MCF 10A (cell line): Measurements from ENCODE around the gene PCDHA10. TPM values are rescaled to one million over a fixed set of nuclear protein-coding genes. Genes with fewer than 3 reads are reported as not detected.
"Not testable (repeated sequence)": the region's sequence is repeated elsewhere in the genome, so short reads cannot be mapped to it uniquely, and the experiment has no call there.

Experiments
- BruUV-seq: library from RNA; stranded (reverse); fragments of 400-500 nt; replicated peaks from 2 replicates; lab custom pipeline; 2021; lab: Mats Ljungman, UMichigan
- CTCF ChIA-PET: fragments of 300-600 bp; sonication (Branson Sonifier 250); formaldehyde crosslinking; extraction: SDS; loops from one replicate; lab custom pipeline; 2021; ENCODE audit warnings: antibody characterized with exemption, inconsistent platforms; lab: Yijun Ruan, JAX
- POLR2A ChIA-PET: fragments of 300-600, 350-650 bp; sonication (Branson Sonifier 250); formaldehyde crosslinking; extraction: SDS; loops from one replicate; lab custom pipeline; 2020; ENCODE audit warnings: antibody characterized with exemption, inconsistent platforms; lab: Yijun Ruan, JAX
- DNase-seq: peaks from one replicate; pipeline ENCODE4 v3.0.0-alpha.2; 2018; ENCODE audit not compliant: unreplicated experiment
- H3K27ac Mint-ChIP-seq: one replicate; pipeline ENCODE4 v1.8.0; 2022; ENCODE audit warnings: mild to moderate bottlenecking, low read depth, mixed read lengths; ENCODE audit not compliant: unreplicated experiment
- H3K27me3 Mint-ChIP-seq: one replicate; pipeline ENCODE4 v1.8.0; 2022; ENCODE audit warnings: mixed read lengths; ENCODE audit not compliant: insufficient read depth, unreplicated experiment
- H3K36me3 Mint-ChIP-seq: one replicate; pipeline ENCODE4 v1.8.0; 2022; ENCODE audit warnings: mild to moderate bottlenecking, moderate library complexity, mixed read lengths; ENCODE audit not compliant: insufficient read depth, unreplicated experiment
- H3K4me1 Mint-ChIP-seq: one replicate; pipeline ENCODE4 v1.8.0; 2022; ENCODE audit warnings: mixed read lengths; ENCODE audit not compliant: insufficient read depth, unreplicated experiment
- H3K4me3 Mint-ChIP-seq: one replicate; pipeline ENCODE4 v1.8.0; 2022; ENCODE audit warnings: mild to moderate bottlenecking, moderate library complexity, mixed read lengths; ENCODE audit not compliant: unreplicated experiment
- H3K9me3 Mint-ChIP-seq: one replicate; pipeline ENCODE4 v1.8.0; 2022; ENCODE audit warnings: mixed read lengths; ENCODE audit not compliant: unreplicated experiment
- CTCF ChIP-seq: fragments of 200-600 bp; IDR thresholded peaks from one replicate; pipeline ENCODE4 v1.8.0; 2022; ENCODE audit warnings: antibody characterized with exemption, mild to moderate bottlenecking; ENCODE audit not compliant: unreplicated experiment
- intact Hi-C: fragments of 100-400 bp; cut with micrococcal nuclease; formaldehyde crosslinking; loops from 2 replicates; pipeline ENCODE4 v1.14.1; 2022
- total RNA-seq: library from RNA; stranded (reverse); gene quantifications from 2 replicates; pipeline ENCODE4 v1.2.3, GENCODE V29; 2022

PCDHA10 gene
- total RNA-seq, 1 experiment from 2014 or later: 0.16 TPM

DNA sequence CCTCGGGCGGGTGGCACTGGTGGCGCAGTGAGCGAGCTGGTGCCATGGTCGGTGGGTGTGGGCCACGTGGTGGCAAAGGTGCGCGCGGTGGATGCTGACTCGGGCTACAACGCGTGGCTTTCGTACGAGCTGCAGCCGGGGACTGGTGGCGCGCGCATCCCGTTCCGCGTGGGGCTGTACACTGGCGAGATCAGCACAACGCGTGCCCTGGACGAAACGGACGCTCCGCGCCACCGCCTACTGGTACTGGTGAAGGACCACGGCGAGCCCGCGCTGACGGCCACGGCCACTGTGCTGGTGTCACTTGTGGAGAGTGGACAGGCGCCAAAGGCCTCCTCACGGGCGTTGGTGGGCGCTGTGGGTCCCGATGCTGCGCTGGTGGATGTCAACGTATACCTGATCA lies 46.8 kb upstream of the PCDHA10 start:
- Mint-ChIP-seq H3K4me1 (no peaks in the 10 kb centered on the region), H3K27me3 (no peaks in the 10 kb centered on the region), H3K9me3 (peaks cover 11% of the 10 kb centered on the region), H3K4me3 (no peak overlapping the region), H3K36me3 (no peaks in the 10 kb centered on the region), H3K27ac (no peak overlapping the region)
- TF ChIP-seq CTCF: no peak
- ChIA-PET POLR2A (no interaction called here), CTCF (interaction anchor here (2.1 to 6.4 kb wide), 2 partner anchors 32 to 232 kb away, joined by 8 to 61 read pairs; no protein-coding TSS in a partner anchor)
- no TSS peak for BruUV-seq
- intact Hi-C loops: no loop called here
- no peak for DNase-seq

- Mint-ChIP-seq H3K9me3 (no peaks in the 10 kb centered on the region), H3K36me3 (peaks cover 5% of the 10 kb centered on the region), H3K4me3 (no peak within 1 kb of the TSS), H3K27ac (no peak within 1 kb of the TSS), H3K27me3 (peaks cover 2% of the 10 kb centered on the region), H3K4me1 (no peaks in the 10 kb centered on the region)
- peak; percentile 17 for DNase-seq
- POLR2A ChIA-PET: interaction anchor here (1.0 kb wide), 1 partner anchor 54 kb away, joined by 3 read pairs; no protein-coding TSS in a partner anchor
- CTCF ChIA-PET: interaction anchor here (0.6 to 3.7 kb wide), 4 partner anchors 14 to 355 kb away, joined by 3 to 12 read pairs (median 5); partner anchors contain the start of gene PCDHA4
- BruUV-seq: no TSS peak
- TF ChIP-seq CTCF: peak; percentile 19
- intact Hi-C loops: no loop called here
Measured at GRCh38 chr5:140821375-140822280, 34.1 kb upstream of the PCDHA10 start, which contains the start of gene PCDHA5. Gene PCDHA5 (plus strand): TSS chr5:140821613.

DNA sequence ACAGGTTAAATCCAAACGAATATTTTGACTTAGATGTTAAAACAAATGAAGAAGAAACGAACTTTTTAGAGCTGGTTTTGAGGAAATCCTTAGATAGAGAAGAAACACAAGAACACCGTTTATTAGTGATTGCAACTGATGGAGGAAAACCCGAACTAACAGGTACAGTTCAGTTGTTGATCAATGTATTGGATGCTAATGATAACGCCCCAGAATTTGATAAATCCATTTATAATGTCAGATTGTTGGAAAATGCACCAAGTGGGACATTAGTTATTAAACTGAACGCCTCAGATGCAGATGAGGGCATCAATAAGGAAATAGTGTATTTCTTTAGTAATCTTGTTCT lies 33.4 kb upstream of the PCDHA10 start:
- ChIA-PET POLR2A (no interaction called here), CTCF (interaction anchor here (1.1 kb wide), 1 partner anchor 15 kb away, joined by 7 read pairs; the partner anchor contains the start of gene PCDHA4)
- H3K36me3 Mint-ChIP-seq: peaks cover 5% of the 10 kb centered on the region
- intact Hi-C loops: no loop called here
- no peaks in the 10 kb centered on the region for H3K9me3 Mint-ChIP-seq
- no peaks in the 10 kb centered on the region for H3K4me1 Mint-ChIP-seq
- TF ChIP-seq CTCF: peak; percentile 1
- H3K4me3 Mint-ChIP-seq: no peak overlapping the region
- no TSS peak for BruUV-seq
- DNase-seq: no peak
- H3K27me3 Mint-ChIP-seq: no peaks in the 10 kb centered on the region
- H3K27ac Mint-ChIP-seq: no peak overlapping the region

DNA sequence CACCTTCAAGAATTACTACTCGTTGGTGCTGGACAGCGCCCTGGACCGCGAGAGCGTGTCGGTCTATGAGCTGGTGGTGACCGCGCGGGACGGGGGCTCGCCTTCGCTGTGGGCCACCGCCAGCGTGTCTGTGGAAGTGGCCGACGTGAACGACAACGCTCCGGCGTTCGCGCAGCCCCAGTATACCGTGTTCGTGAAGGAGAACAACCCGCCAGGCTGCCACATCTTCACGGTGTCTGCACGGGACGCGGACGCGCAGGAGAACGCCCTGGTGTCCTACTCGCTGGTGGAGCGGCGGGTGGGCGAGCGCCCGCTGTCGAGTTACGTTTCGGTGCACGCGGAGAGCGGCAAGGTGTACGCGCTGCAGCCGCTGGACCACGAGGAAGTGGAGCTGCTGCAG lies 32.7 kb upstream of the PCDHA10 start:
- intact Hi-C loops, H3K27me3 Mint-ChIP-seq, H3K36me3 Mint-ChIP-seq, DNase-seq, BruUV-seq, H3K9me3 Mint-ChIP-seq, H3K4me1 Mint-ChIP-seq, CTCF ChIA-PET, POLR2A ChIA-PET, H3K27ac Mint-ChIP-seq, H3K4me3 Mint-ChIP-seq: not testable (repeated sequence)
